Esophagus squamous epithelium (tissue), 4 donors: ENCODE data around the gene COX19.

ENCODE experiments used
- CTCF ChIP-seq, 6 experiments: fragments of 450-650 bp in 4 of 6; fragments of 200-600 bp in 2 of 6; sonication (generic) in 2 of 6; IDR thresholded peaks; one replicate each; pipeline ENCODE4 v1.5.1; 2016 to 2019; ENCODE audit warnings: antibody characterized with exemption in 6 of 6, mild to moderate bottlenecking in 4 of 6, moderate library complexity in 4 of 6
- POLR2A ChIP-seq, 4 donors: fragments of 450-650 bp; IDR thresholded peaks; one replicate each; pipeline ENCODE4 v1.6.1; 2017; ENCODE audit warnings: antibody characterized with exemption in 4 of 4, mild to moderate bottlenecking in 4 of 4, moderate library complexity in 3 of 4

GRCh38 chr7:934469-935163 is 40.7 kb downstream of the COX19 start:
- TF ChIP-seq CTCF (IDR thresholded peaks at IDR 0.05) (no peak), POLR2A (IDR thresholded peaks at IDR 0.05) (no peak)
